ENCODE results near the gene CA10.

CA10 gene

GRCh38 chr17:51813140-51813783 is 345.3 kb downstream of the CA10 start:
- peak in 1 of 2 experiments; percentile 18 for DNase-seq

GRCh38 chr17:51807460-51807859 is 351.1 kb downstream of the CA10 start:
- no peak for DNase-seq

GRCh38 chr17:51805765-51806164 is 352.7 kb downstream of the CA10 start:
- DNase-seq, result peak in 1 of 2 experiments; percentile 34

- no peak for DNase-seq
These were observed 353.3 kb downstream of the CA10 start for GRCh38 chr17:51805185-51805584.

- no peak for DNase-seq
These were observed 355.4 kb downstream of the CA10 start for GRCh38 chr17:51803161-51803560.

GRCh38 chr17:51802544-51802943 is 356.0 kb downstream of the CA10 start:
- DNase-seq, result no peak

GRCh38 chr17:51801626-51802025 is 356.9 kb downstream of the CA10 start:
- DNase-seq, result no peak

GRCh38 chr17:51799981-51800380 is 358.5 kb downstream of the CA10 start:
- DNase-seq, result no peak

- no peak for DNase-seq
These were observed 359.3 kb downstream of the CA10 start for GRCh38 chr17:51799240-51799639.

GRCh38 chr17:51797150-51797549 is 361.4 kb downstream of the CA10 start:
- DNase-seq, result no peak

- no peak for DNase-seq
These were observed 362.5 kb downstream of the CA10 start for GRCh38 chr17:51796026-51796425.

GRCh38 chr17:51795401-51795800 is 363.1 kb downstream of the CA10 start:
- no peak for DNase-seq

GRCh38 chr17:51794466-51794865 is 364.0 kb downstream of the CA10 start:
- no peak for DNase-seq

GRCh38 chr17:51793686-51794085 is 364.8 kb downstream of the CA10 start:
- peak; percentile 40 to 71 for DNase-seq

- DNase-seq, result no peak
These were observed 379.7 kb downstream of the CA10 start for GRCh38 chr17:51778842-51779241.

GRCh38 chr17:51770027-51770759 is 388.3 kb downstream of the CA10 start:
- no peak for DNase-seq

- DNase-seq, result no peak
These were observed 389.3 kb downstream of the CA10 start for GRCh38 chr17:51769231-51769630.

GRCh38 chr17:51768706-51769105 is 389.8 kb downstream of the CA10 start:
- DNase-seq, result no peak

GRCh38 chr17:51767287-51767686 is 391.2 kb downstream of the CA10 start:
- DNase-seq, result no peak

- DNase-seq, result no peak
These were observed 393.0 kb downstream of the CA10 start for GRCh38 chr17:51765282-51766135.

- peak; percentile 69 to 81 for DNase-seq
These were observed 394.0 kb downstream of the CA10 start for GRCh38 chr17:51764387-51764971.

- DNase-seq, result no peak
These were observed 395.5 kb downstream of the CA10 start for GRCh38 chr17:51763058-51763457.

GRCh38 chr17:51761105-51761504 is 397.4 kb downstream of the CA10 start:
- DNase-seq, result no peak
